NCI-H2081 (cell line): ENCODE results near the gene C2orf92.
"Not testable (repeated sequence)": the region's sequence is repeated elsewhere in the genome, so short reads cannot be mapped to it uniquely, and the experiment has no call there.

Source experiments
- DNase-seq, 2 experiments: peaks; one replicate each; lab custom pipeline; 2025; lab: John Stamatoyannopoulos, UW

The C2orf92 gene

GRCh38 chr2:97660044-97660774 lies 9.3 kb upstream of the C2orf92 start:
- no peak for DNase-seq

- DNase-seq: no peak
Observed at GRCh38 chr2:97660775-97661389, 8.6 kb upstream of the C2orf92 start.

GRCh38 chr2:97661927-97662326 lies 7.6 kb upstream of the C2orf92 start:
- no peak for DNase-seq

DNA sequence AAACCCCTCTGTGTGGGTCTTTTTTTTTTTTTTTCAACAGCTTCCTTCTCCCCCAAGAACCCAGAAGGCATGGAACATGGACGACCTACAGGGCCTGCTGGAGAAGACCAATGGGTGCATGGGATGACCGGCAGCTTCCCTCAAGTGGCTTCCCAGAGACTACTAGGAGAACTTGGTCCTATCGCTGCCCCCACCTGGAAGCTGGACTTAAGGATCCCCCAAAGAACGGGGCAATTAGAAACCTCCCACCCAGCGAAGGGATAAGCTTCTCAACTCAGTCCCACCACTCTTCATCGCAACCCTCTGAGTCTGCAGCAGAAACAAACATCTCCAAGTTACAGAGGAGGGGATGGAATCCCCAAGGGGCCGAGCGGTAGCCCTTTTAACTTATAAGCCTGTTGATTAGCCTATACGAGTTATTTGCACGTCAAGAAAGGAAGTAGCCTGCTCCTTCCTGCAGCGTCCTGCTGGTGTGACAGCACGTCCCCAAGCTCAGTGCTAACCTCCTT lies 7.1 kb upstream of the C2orf92 start:
- no peak for DNase-seq

GRCh38 chr2:97662895-97663625 lies 6.5 kb upstream of the C2orf92 start:
- peak; percentile 29 to 62 for DNase-seq

- no peak for DNase-seq
Observed at GRCh38 chr2:97663626-97663961, 5.9 kb upstream of the C2orf92 start.

DNA sequence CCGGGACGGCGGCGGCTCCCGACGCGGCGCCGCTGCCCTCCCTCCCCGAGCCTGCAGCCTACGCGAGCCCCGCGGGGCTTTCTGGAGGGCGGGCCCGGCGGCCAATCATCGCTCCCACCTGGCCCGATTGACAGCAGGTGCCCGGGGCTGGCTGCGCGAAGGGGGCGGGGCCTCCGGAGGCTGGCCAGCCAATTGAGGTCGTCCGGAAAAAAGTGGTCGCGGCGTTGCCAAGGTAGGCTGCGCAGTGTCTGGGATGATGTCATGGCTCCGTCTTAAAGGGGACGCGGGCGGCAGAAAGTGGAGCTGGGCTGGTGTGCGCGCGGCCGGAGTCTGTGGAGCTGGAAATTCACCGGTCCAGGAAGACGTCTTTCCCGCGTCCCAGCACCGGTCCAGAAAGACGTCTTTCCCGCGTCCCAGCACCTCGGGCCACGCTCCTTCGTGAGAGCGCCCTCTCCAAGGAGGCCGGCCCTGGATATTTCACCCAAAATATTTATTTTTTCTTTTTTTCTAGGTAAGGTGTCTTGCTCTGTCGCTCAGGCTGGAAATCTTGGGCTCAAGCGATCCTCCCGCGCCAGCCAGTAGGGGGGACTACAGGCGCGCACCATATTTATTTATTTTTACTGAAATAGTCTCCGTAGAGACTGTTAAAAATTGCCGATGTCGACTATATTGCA lies 5.4 kb upstream of the C2orf92 start, which contains the start of gene ACTR1B:
Gene ACTR1B, minus strand, starts transcription at position 83 of the 674 bp plus-strand sequence. CDS start 154 bp downstream, outside the sequence.
- peak; percentile 98 to 99 for DNase-seq

DNA sequence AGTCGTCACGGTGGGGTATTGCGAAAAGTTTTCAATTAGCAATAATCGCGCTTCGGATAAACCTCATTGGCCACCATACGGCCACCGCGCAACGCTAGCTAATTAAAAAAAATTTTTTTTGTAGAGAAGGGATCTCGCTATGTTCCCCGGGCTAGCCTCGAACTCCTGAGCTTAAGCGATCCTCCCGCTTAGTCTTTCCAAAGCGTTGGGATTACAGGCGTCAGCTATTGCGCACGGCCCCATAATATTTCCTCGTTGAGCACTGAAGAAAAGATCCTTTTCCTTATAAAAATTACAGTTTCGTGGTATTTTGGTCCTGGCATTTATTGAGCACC lies 4.9 kb upstream of the C2orf92 start:
- DNase-seq: peak; percentile 44 to 51

DNA sequence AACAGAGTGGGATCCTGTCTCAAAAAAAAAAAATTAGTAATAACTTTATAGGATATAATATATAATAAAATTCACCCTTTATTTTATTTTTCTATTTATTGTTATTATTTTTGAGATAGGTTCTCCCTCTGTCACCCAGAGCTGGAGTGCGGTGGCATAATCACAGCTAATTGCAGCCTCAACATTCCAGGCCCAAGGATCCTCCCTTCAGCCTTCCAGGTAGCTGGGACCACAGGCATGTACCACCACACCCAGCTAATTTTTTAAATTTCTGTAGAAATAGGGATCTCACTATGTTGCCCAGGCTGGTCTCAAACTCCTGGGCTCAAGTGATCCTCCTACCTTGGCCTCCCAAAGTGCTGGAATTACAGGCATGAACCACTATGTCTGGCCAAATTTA lies 958 bp downstream of the C2orf92 start:
- DNase-seq: no peak

GRCh38 chr2:97671526-97671925 lies 2.0 kb downstream of the C2orf92 start:
- no peak for DNase-seq

DNA sequence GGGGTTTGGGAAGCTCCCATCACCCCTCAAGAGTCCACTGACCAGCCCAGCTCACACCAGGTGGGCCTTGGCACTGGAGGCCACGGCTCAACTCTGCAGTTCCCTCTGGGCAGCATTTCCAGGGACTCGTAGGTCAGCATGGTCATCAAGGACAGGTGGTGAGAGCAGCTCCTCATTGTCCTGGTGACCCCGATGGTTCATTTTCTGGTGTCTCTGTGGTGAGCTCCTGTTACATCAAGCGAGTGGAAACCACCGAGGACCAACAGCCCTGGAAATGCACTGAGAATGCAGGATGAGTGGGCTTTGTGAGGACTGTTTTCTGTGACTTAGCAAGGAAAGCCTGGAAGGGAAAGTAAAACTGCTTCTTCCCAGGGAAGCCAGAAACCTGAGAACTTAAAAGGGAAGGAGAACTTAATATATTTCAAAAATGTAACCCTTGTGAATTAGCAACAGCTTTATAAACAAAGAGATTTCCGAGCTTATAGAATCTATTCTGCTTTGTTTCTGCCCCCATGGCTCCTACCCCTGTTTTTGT lies 3.2 kb downstream of the C2orf92 start:
- DNase-seq: not testable (repeated sequence)

GRCh38 chr2:97673182-97673914 lies 3.8 kb downstream of the C2orf92 start:
- DNase-seq: no peak

- peak; percentile 36 to 53 for DNase-seq
Observed at GRCh38 chr2:97673915-97674283, 4.4 kb downstream of the C2orf92 start.

DNA sequence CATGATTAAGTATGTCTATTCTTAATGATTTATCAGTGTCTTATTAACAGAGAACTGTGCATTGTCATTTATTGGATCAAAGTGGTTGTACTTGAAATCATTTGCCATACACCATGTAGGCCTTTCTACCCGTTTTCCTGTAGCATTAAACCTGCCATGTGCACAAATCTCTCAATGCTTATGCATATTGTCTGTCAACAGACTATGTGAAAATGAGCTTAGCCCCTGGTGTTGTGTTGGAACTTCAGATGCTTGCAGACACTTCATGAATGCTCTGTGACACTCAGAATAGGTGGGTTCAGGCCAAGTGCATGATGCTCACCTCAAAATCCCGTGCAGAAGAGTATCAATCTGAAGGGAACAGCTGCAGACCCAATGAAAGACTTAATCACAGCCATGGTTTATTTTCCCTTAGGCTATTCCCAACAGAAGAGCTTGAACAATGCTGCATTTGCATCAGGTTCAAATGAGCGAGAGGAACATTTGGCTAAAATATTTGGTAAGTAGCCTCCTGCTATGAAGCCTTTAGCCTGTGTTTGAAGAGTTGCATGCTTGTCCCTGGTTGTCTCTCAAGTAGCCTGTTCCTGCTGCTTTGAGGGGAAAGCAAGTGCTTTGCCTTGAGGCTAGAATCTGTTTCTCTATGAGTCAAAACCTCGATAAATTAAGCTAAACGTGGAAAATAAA lies 6.1 kb downstream of the C2orf92 start:
- peak; percentile 80 to 95 for DNase-seq

GRCh38 chr2:97676620-97677019 lies 7.1 kb downstream of the C2orf92 start:
- DNase-seq: no peak

GRCh38 chr2:97677480-97677879 lies 8.0 kb downstream of the C2orf92 start:
- no peak for DNase-seq

DNA sequence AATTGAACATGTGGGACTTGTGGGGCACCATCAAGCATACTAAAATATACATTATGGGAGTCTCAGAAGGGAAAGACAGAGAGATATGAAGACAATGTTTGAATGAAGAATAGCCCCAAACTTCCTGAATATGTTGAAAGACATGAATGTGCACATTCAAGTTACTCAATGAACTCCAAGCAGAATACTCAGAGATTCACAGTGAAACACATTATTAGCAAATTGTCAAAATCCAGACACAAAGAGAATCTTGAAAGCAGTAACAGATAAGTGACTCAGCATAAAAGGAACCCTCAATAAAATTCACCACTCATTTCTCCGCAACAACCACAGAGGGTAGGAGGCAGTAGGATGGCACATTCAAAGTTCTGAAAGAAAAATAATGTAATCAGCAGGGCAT lies 8.8 kb downstream of the C2orf92 start:
- DNase-seq: no peak

- DNase-seq: not testable (repeated sequence)
Observed at GRCh38 chr2:97687235-97687634, 17.7 kb downstream of the C2orf92 start.

- no peak for DNase-seq
Observed at GRCh38 chr2:97688062-97688827, 18.7 kb downstream of the C2orf92 start.

GRCh38 chr2:97691166-97691565 lies 21.7 kb downstream of the C2orf92 start:
- no peak for DNase-seq
